Stimulated activated CD8-positive, alpha-beta memory T cell treated with anti-CD3 and anti-CD28 coated beads, Interleukin-12 subunit alpha, Interleukin-12 subunit beta, amount 100 ng/mL, for 24 hours (primary cell): ENCODE measurements around the gene BICRAL.
"Not testable (repeated sequence)": the region's sequence is repeated elsewhere in the genome, so short reads cannot be mapped to it uniquely, and the experiment has no call there.

Source experiments
- DNase-seq: peaks from one replicate; pipeline ENCODE4 v3.0.0-alpha.2; 2020; ENCODE audit errors: extremely low read depth

BICRAL gene

GRCh38 chr6:42834056-42834455 is 52.2 kb downstream of the BICRAL start:
- no peak for DNase-seq

- DNase-seq: no peak
Observed at GRCh38 chr6:42841844-42842584, 60.2 kb downstream of the BICRAL start.

- DNase-seq: no peak
Observed at GRCh38 chr6:42845327-42845694, 63.5 kb downstream of the BICRAL start.

- DNase-seq: no peak
Observed at GRCh38 chr6:42846505-42846904, 64.7 kb downstream of the BICRAL start.

GRCh38 chr6:42848700-42849099 is 66.8 kb downstream of the BICRAL start:
- DNase-seq: no peak

GRCh38 chr6:42851599-42851998 is 69.7 kb downstream of the BICRAL start:
- no peak for DNase-seq

- no peak for DNase-seq
Observed at GRCh38 chr6:42860036-42860435, 78.2 kb downstream of the BICRAL start.

GRCh38 chr6:42860481-42860880 is 78.6 kb downstream of the BICRAL start:
- DNase-seq: no peak

- DNase-seq: no peak
Observed at GRCh38 chr6:42864602-42865001, 82.8 kb downstream of the BICRAL start.

- no peak for DNase-seq
Observed at GRCh38 chr6:42870145-42870936, 88.5 kb downstream of the BICRAL start.

GRCh38 chr6:42871711-42872110 is 89.9 kb downstream of the BICRAL start:
- no peak for DNase-seq

GRCh38 chr6:42873313-42873712 is 91.5 kb downstream of the BICRAL start:
- no peak for DNase-seq

GRCh38 chr6:42877695-42878094 is 95.8 kb downstream of the BICRAL start:
- DNase-seq: no peak

- DNase-seq: peak; percentile 51
Observed at GRCh38 chr6:42879372-42880239, 97.8 kb downstream of the BICRAL start, which contains the start of gene RPL7L1. RPL7L1 (plus strand) TSS chr6:42879616; CDS start chr6:42879911, 295 bp downstream.

- not testable (repeated sequence) for DNase-seq
Observed at GRCh38 chr6:42880240-42880817, 98.5 kb downstream of the BICRAL start.

- not testable (repeated sequence) for DNase-seq
Observed at GRCh38 chr6:42880871-42881270, 99.0 kb downstream of the BICRAL start.

GRCh38 chr6:42885702-42886101 is 103.8 kb downstream of the BICRAL start:
- no peak for DNase-seq

- not testable (repeated sequence) for DNase-seq
Observed at GRCh38 chr6:42888201-42888600, 106.3 kb downstream of the BICRAL start.

- no peak for DNase-seq
Observed at GRCh38 chr6:42889815-42890214, 108.0 kb downstream of the BICRAL start.

GRCh38 chr6:42890311-42891198 is 108.7 kb downstream of the BICRAL start:
- DNase-seq: peak; percentile 74
